ENCODE measurements around the gene CSF3. TPM values are rescaled to one million over a fixed set of nuclear protein-coding genes. Genes with fewer than 3 reads are reported as not detected.

The CSF3 gene
- total RNA-seq, 1 donor from 2014 or later = not detected

GRCh38 chr17:40034426-40035161 lies 19.4 kb downstream of the CSF3 start:
- no peaks in the 10 kb centered on the region for H3K27me3 Mint-ChIP-seq
- H3K4me1 Mint-ChIP-seq = no peaks in the 10 kb centered on the region
- H3K27ac Mint-ChIP-seq = no peak overlapping the region
- ChIA-PET POLR2A (no interaction called here), CTCF (interaction anchor here (4.8 kb wide), 1 partner anchor 52 kb away, joined by 16 read pairs; no protein-coding TSS in a partner anchor)
- DNase-seq (no peak), ATAC-seq (ENCODE audit: low read depth) (no peak)
- TF ChIP-seq CTCF (IDR thresholded peaks at IDR 0.05) = no peak
- intact Hi-C loops (cut with micrococcal nuclease) = no loop called here
- H3K9me3 Mint-ChIP-seq = no peaks in the 10 kb centered on the region
- H3K4me3 Mint-ChIP-seq = no peak overlapping the region
- peaks cover 68% of the 10 kb centered on the region for H3K36me3 Mint-ChIP-seq (ENCODE audit: low read depth)

- ChIA-PET POLR2A (no interaction called here), CTCF (interaction anchor here (4.8 kb wide), 1 partner anchor 51 kb away, joined by 16 read pairs; no protein-coding TSS in a partner anchor)
- Mint-ChIP-seq H3K9me3 (no peaks in the 10 kb centered on the region), H3K4me1 (no peaks in the 10 kb centered on the region), H3K27ac (no peak overlapping the region), H3K27me3 (no peaks in the 10 kb centered on the region), H3K36me3 (ENCODE audit: low read depth) (peaks cover 63% of the 10 kb centered on the region), H3K4me3 (no peak overlapping the region)
- DNase-seq (no peak), ATAC-seq (ENCODE audit: low read depth) (no peak)
- no peak for TF ChIP-seq CTCF (IDR thresholded peaks at IDR 0.05)
- intact Hi-C loops (cut with micrococcal nuclease) = no loop called here
Observed at GRCh38 chr17:40035162-40035559, 19.9 kb downstream of the CSF3 start.

GRCh38 chr17:40038882-40039513 lies 23.8 kb downstream of the CSF3 start:
- peaks cover 40% of the 10 kb centered on the region for H3K36me3 Mint-ChIP-seq (ENCODE audit: low read depth)
- H3K4me3 Mint-ChIP-seq = no peak overlapping the region
- ChIA-PET CTCF (interaction anchor here (1.1 to 4.8 kb wide), 4 partner anchors 12 to 74 kb away, joined by 4 to 16 read pairs (median 10); no protein-coding TSS in a partner anchor), POLR2A (interaction anchor here (0.5 to 1.9 kb wide), 2 partner anchors 15 to 65 kb away, joined by 3 to 6 read pairs; partner anchors contain the start of gene MED24)
- ATAC-seq (ENCODE audit: low read depth) (no peak), DNase-seq (no peak)
- no peaks in the 10 kb centered on the region for H3K4me1 Mint-ChIP-seq
- H3K27ac Mint-ChIP-seq = no peak overlapping the region
- intact Hi-C loops (cut with micrococcal nuclease) = loop anchor here (2.0 kb wide), 2 partner anchors 48 to 72 kb away; no protein-coding TSS in a partner anchor
- TF ChIP-seq CTCF (IDR thresholded peaks at IDR 0.05) = no peak
- no peaks in the 10 kb centered on the region for H3K9me3 Mint-ChIP-seq
- H3K27me3 Mint-ChIP-seq = no peaks in the 10 kb centered on the region

- ChIA-PET POLR2A (interaction anchor here (0.6 to 0.7 kb wide), 2 partner anchors 136 to 276 kb away, joined by 3 to 9 read pairs; no protein-coding TSS in a partner anchor), CTCF (no interaction called here)
- Mint-ChIP-seq H3K27ac (no peak overlapping the region), H3K9me3 (no peaks in the 10 kb centered on the region), H3K36me3 (ENCODE audit: low read depth) (peaks cover 29% of the 10 kb centered on the region), H3K4me3 (no peak overlapping the region), H3K27me3 (no peaks in the 10 kb centered on the region), H3K4me1 (no peaks in the 10 kb centered on the region)
- TF ChIP-seq CTCF (IDR thresholded peaks at IDR 0.05) = no peak
- ATAC-seq (ENCODE audit: low read depth) = no peak
- no peak for DNase-seq
- intact Hi-C loops (cut with micrococcal nuclease) = no loop called here
Observed at GRCh38 chr17:40041196-40041595, 26.0 kb downstream of the CSF3 start.

- no peak overlapping the region for H3K27ac Mint-ChIP-seq
- peaks cover 19% of the 10 kb centered on the region for H3K36me3 Mint-ChIP-seq (ENCODE audit: low read depth)
- H3K27me3 Mint-ChIP-seq = peaks cover 5% of the 10 kb centered on the region
- DNase-seq (no peak), ATAC-seq (ENCODE audit: low read depth) (no peak)
- H3K4me3 Mint-ChIP-seq = peak overlapping the region; percentile 11
- H3K9me3 Mint-ChIP-seq = no peaks in the 10 kb centered on the region
- H3K4me1 Mint-ChIP-seq = peaks cover 15% of the 10 kb centered on the region
- CTCF ChIA-PET = no interaction called here
- no peak for TF ChIP-seq CTCF (IDR thresholded peaks at IDR 0.05)
- intact Hi-C loops (cut with micrococcal nuclease) = no loop called here
- POLR2A ChIA-PET = interaction anchor here (1.0 kb wide), 1 partner anchor 55 kb away, joined by 3 read pairs; no protein-coding TSS in a partner anchor
Observed at GRCh38 chr17:40056379-40057015, 41.3 kb downstream of the CSF3 start.

Measured in activated B cell treated with CpG ODN at 0.5 μM for 24 hours (primary cell).